B cell (primary cell): ENCODE data around the gene PDZRN4. TPM values are rescaled to one million over a fixed set of nuclear protein-coding genes. Genes with fewer than 3 reads are reported as not detected.

Experiments used
- ATAC-seq: fragments of 200-7000 bp; cut with Tn5 transposase; one replicate; pipeline ENCODE4 v1.10.0; 2021; ENCODE audit warnings: low read depth, mild to moderate bottlenecking, moderate number of reproducible peaks, moderate library complexity
- CTCF ChIA-PET: fragments of 350-600 bp; sonication (Branson Sonifier 250); formaldehyde crosslinking; loops from one replicate; lab custom pipeline; 2021; ENCODE audit warnings: antibody characterized with exemption, inconsistent platforms; lab: Charles Lee
- POLR2A ChIA-PET: fragments of 350-600 bp; sonication (Branson Sonifier 250); formaldehyde crosslinking; loops from one replicate; lab custom pipeline; 2021; ENCODE audit warnings: antibody characterized with exemption; lab: Charles Lee
- DNase-seq: peaks from one replicate; pipeline ENCODE4 v3.0.0; 2013
- H2AFZ ChIP-seq: 2 replicates; pipeline ENCODE4 v1.6.1; 2012; ENCODE audit warnings: mild to moderate bottlenecking, low read depth, low read length; ENCODE audit not compliant: insufficient read depth, poor library complexity, severe bottlenecking
- H3K27ac ChIP-seq, 2 donors: 1 replicate in 1 of 2; 2 replicates in 1 of 2; pipeline ENCODE4 v1.5.1; 2012 to 2013; ENCODE audit warnings: low read length in 2 of 2, mild to moderate bottlenecking in 2 of 2, moderate library complexity in 1 of 2
- H3K27me3 ChIP-seq, 4 experiments: fragments of 200-600 bp in 1 of 4; sonication (generic) in 1 of 4; replicated peaks in 1 of 4; 1 replicate in 2 of 4; 2 replicates in 2 of 4; pipeline versions ENCODE4 v1.6.1 to v1.7.0; 2013 to 2016; ENCODE audit warnings: low read length in 3 of 4, mild to moderate bottlenecking in 2 of 4, mixed read lengths in 1 of 4, moderate library complexity in 1 of 4; ENCODE audit not compliant: insufficient read depth in 4 of 4, control insufficient read depth in 3 of 4; ENCODE audit errors: control extremely low read depth in 1 of 4
- H3K36me3 ChIP-seq, 2 experiments: replicated peaks in 1 of 2; 1 replicate in 1 of 2; 2 replicates in 1 of 2; pipeline versions ENCODE4 v1.6.1 to v1.7.1; 2013; ENCODE audit warnings: low read length in 1 of 2; ENCODE audit not compliant: insufficient read depth in 2 of 2, control insufficient read depth in 1 of 2; ENCODE audit errors: control extremely low read depth in 1 of 2, extremely low read depth in 1 of 2
- H3K4me1 ChIP-seq, 2 donors: fragments of 200-600 bp in 1 of 2; sonication (generic) in 1 of 2; 1 replicate in 1 of 2; 2 replicates in 1 of 2; pipeline versions ENCODE4 v1.5.1 to v1.6.1; 2013 to 2017; ENCODE audit warnings: low read length in 2 of 2; ENCODE audit not compliant: control insufficient read depth in 2 of 2, insufficient read depth in 2 of 2
- H3K4me2 ChIP-seq: replicated peaks from 2 replicates; pipeline ENCODE3; 2012; ENCODE audit warnings: mild to moderate bottlenecking, low read depth, low read length; ENCODE audit not compliant: poor library complexity, severe bottlenecking
- H3K4me3 ChIP-seq, 5 experiments: fragments of 200-600 bp in 1 of 5; sonication (generic) in 1 of 5; 1 replicate in 3 of 5; 2 replicates in 2 of 5; pipeline versions ENCODE4 v1.5.1 to v1.7.0; 2011 to 2016; ENCODE audit warnings: low read length in 4 of 5, mild to moderate bottlenecking in 4 of 5, low read depth in 2 of 5, control low read depth in 1 of 5, moderate library complexity in 1 of 5; ENCODE audit not compliant: insufficient read depth in 1 of 5; ENCODE audit errors: control extremely low read depth in 1 of 5, extremely low read depth in 1 of 5
- H3K79me2 ChIP-seq: fragments of 200-600 bp; sonication (generic); one replicate; pipeline ENCODE4 v1.6.0; 2016; ENCODE audit warnings: low read length; ENCODE audit not compliant: control insufficient read depth, insufficient read depth
- H3K9ac ChIP-seq: fragments of 200-600 bp; sonication (generic); 2 replicates; pipeline ENCODE4 v1.6.1; 2017; ENCODE audit warnings: mild to moderate bottlenecking, low read length, moderate library complexity
- H3K9me3 ChIP-seq, 3 donors: one replicate each; pipeline versions ENCODE4 v1.6.1 to v1.7.1; 2013; ENCODE audit warnings: low read length in 2 of 3; ENCODE audit not compliant: control insufficient read depth in 2 of 3, insufficient read depth in 1 of 3; ENCODE audit errors: control extremely low read depth in 1 of 3
- H4K20me1 ChIP-seq: 2 replicates; pipeline ENCODE4 v1.6.0; 2012; ENCODE audit warnings: mild to moderate bottlenecking, low read length; ENCODE audit not compliant: insufficient read depth, control insufficient read depth, poor library complexity, severe bottlenecking
- H3K27ac Mint-ChIP-seq: one replicate; pipeline ENCODE4 v1.8.0; 2021; ENCODE audit warnings: mixed read lengths
- H3K27me3 Mint-ChIP-seq: one replicate; pipeline ENCODE4 v1.8.0; 2021; ENCODE audit warnings: mixed read lengths
- H3K4me1 Mint-ChIP-seq: one replicate; pipeline ENCODE4 v1.8.0; 2021; ENCODE audit warnings: mixed read lengths
- H3K4me3 Mint-ChIP-seq: one replicate; pipeline ENCODE4 v1.8.0; 2021; ENCODE audit warnings: mixed read lengths
- H3K9me3 Mint-ChIP-seq: one replicate; pipeline ENCODE4 v1.8.0; 2022; ENCODE audit warnings: mixed read lengths; ENCODE audit not compliant: insufficient read depth
- EZH2 ChIP-seq: IDR thresholded peaks from 2 replicates; pipeline ENCODE4 v1.6.1; 2012; ENCODE audit warnings: borderline replicate concordance, low read depth, mild to moderate bottlenecking, moderate library complexity, low read length; ENCODE audit not compliant: insufficient read depth, poor library complexity, severe bottlenecking
- WGBS: methylation state at CpG from one replicate; pipeline ENCODE4 v1.1.5; 2013; ENCODE audit warnings: missing lambda C conversion rate; ENCODE audit not compliant: insufficient coverage; 5-methylcytosine and 5-hydroxymethylcytosine counted together
- intact Hi-C: fragments of 100-400 bp; cut with micrococcal nuclease; formaldehyde crosslinking; loops from one replicate; pipeline ENCODE4 v1.10.0; 2022
- polyA plus RNA-seq: library from polyadenylated mRNA; depleted of rRNA; stranded (reverse); fragments of >200 nt; gene quantifications from 2 replicates; pipeline ENCODE4 v1.2.3, GENCODE V29; 2012
- total RNA-seq, 2 donors: library from RNA; stranded (reverse); fragments of 120-200 nt in 1 of 2; gene quantifications; 1 replicate in 1 of 2; 2 replicates in 1 of 2; pipeline versions ENCODE4 v1.2.3 to v1.2.4, GENCODE V29; 2013 to 2022
- TF ChIP-seq, protein P1 (sequence below): fragments of 200-600 bp; IDR thresholded peaks from one replicate; pipeline ENCODE4 v1.8.0; 2022; ENCODE audit warnings: antibody characterized with exemption, mild to moderate bottlenecking

PDZRN4 gene
- total and polyA plus RNA-seq, 2 donors (not counting 1 experiment from before 2014, with no cell fraction given), result not detected

DNA sequence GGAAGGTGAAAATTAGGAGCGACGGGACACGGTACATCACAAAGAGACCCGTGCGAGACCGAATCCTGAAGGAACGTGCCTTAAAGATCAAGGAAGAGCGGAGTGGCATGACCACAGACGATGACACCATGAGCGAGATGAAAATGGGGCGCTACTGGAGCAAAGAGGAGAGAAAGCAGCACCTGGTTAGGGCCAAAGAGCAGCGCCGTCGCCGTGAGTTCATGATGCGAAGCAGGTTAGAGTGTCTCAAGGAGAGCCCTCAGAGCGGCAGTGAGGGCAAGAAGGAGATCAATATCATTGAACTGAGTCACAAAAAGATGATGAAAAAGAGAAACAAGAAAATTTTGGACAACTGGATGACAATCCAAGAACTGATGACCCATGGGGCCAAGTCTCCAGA is 385.3 kb downstream of the PDZRN4 start:
- TF ChIP-seq EZH2, result no peak
- TF ChIP-seq, protein P1, sequence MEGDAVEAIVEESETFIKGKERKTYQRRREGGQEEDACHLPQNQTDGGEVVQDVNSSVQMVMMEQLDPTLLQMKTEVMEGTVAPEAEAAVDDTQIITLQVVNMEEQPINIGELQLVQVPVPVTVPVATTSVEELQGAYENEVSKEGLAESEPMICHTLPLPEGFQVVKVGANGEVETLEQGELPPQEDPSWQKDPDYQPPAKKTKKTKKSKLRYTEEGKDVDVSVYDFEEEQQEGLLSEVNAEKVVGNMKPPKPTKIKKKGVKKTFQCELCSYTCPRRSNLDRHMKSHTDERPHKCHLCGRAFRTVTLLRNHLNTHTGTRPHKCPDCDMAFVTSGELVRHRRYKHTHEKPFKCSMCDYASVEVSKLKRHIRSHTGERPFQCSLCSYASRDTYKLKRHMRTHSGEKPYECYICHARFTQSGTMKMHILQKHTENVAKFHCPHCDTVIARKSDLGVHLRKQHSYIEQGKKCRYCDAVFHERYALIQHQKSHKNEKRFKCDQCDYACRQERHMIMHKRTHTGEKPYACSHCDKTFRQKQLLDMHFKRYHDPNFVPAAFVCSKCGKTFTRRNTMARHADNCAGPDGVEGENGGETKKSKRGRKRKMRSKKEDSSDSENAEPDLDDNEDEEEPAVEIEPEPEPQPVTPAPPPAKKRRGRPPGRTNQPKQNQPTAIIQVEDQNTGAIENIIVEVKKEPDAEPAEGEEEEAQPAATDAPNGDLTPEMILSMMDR, result no peak
- DNase-seq, result no peak
- Mint-ChIP-seq H3K4me3 (no peak overlapping the region), H3K9me3 (no peaks in the 10 kb centered on the region), H3K27ac (no peak overlapping the region), H3K27me3 (no peaks in the 10 kb centered on the region), H3K4me1 (no peaks in the 10 kb centered on the region)
- no peaks in the 10 kb centered on the region for H4K20me1 ChIP-seq
- no peak for ATAC-seq
- intact Hi-C loops, result no loop called here
- H3K9ac ChIP-seq, result no peak overlapping the region
- POLR2A ChIA-PET, result no interaction called here
- no peak overlapping the region for H3K4me2 ChIP-seq
- H3K27ac ChIP-seq, result no peak overlapping the region
- CTCF ChIA-PET, result no interaction called here
- H3K4me1 ChIP-seq, result no peaks in the 10 kb centered on the region
- 97% methylated on average over 17 of the region's 17 CpGs for WGBS
- H3K79me2 ChIP-seq, result no peaks in the 10 kb centered on the region
- no peaks in the 10 kb centered on the region for H3K9me3 ChIP-seq
- H3K36me3 ChIP-seq, result no peaks in the 10 kb centered on the region
- H3K4me3 ChIP-seq, result no peak overlapping the region
- no peaks in the 10 kb centered on the region for H3K27me3 ChIP-seq
- no peak overlapping the region for H2AFZ ChIP-seq

DNA sequence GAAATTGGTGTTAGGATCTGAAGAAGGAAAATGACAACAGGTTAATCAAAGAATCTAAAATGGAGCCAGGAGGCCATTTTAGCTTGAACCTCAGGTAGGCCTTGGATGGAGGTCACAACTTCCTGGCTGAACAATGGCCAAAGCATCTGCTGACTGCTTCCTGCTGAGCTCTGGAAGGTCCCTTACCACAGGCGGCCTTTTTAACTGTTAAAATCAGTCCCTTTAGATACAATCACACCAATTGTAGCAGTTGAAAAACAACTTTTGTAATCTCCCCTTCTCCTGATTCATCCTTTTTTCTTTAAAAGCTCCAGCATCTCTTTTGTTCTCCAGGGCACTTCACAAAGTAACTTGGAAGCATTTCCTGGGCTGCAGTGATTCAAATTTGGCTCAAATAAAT is 388.8 kb downstream of the PDZRN4 start:
- Histone ChIP-seq H4K20me1 (no peaks in the 10 kb centered on the region), H3K9ac (no peak overlapping the region), H3K4me1 (no peaks in the 10 kb centered on the region), H3K27me3 (no peaks in the 10 kb centered on the region), H3K27ac (no peak overlapping the region), H3K36me3 (no peaks in the 10 kb centered on the region), H3K79me2 (no peaks in the 10 kb centered on the region), H3K4me3 (no peak overlapping the region), H3K9me3 (no peaks in the 10 kb centered on the region), H3K4me2 (no peak overlapping the region), H2AFZ (no peak overlapping the region)
- ATAC-seq, result no peak
- WGBS, result 100% methylated on average over 1 of the region's 1 CpG
- H3K4me1 Mint-ChIP-seq, result no peaks in the 10 kb centered on the region
- POLR2A ChIA-PET, result no interaction called here
- DNase-seq, result no peak
- H3K9me3 Mint-ChIP-seq, result no peaks in the 10 kb centered on the region
- H3K27me3 Mint-ChIP-seq, result peaks cover 7% of the 10 kb centered on the region
- intact Hi-C loops, result no loop called here
- TF ChIP-seq, protein P1, result no peak
- no peak for TF ChIP-seq EZH2
- no peak overlapping the region for H3K27ac Mint-ChIP-seq
- CTCF ChIA-PET, result no interaction called here
- no peak overlapping the region for H3K4me3 Mint-ChIP-seq
